K562 (cell line): ENCODE measurements around the gene CDNF. TPM values are rescaled to one million over a fixed set of nuclear protein-coding genes. Genes with fewer than 3 reads are reported as not detected.

Source experiments
- ATAC-seq: fragments of 200-7000 bp; cut with Tn5 transposase; 3 replicates; pipeline ENCODE4 v1.9.1; 2020; ENCODE audit warnings: moderate library complexity
- BruUV-seq: library from RNA; stranded (reverse); fragments of 400-500 nt; replicated peaks from 2 replicates; lab custom pipeline; 2021; lab: Mats Ljungman, UMichigan
- CTCF ChIA-PET: fragments of 300-600 bp; formaldehyde crosslinking; extraction: SDS; loops from one replicate; lab custom pipeline; 2021; ENCODE audit warnings: low intra/inter-chr PET ratio; lab: Yijun Ruan, JAX
- POLR2A ChIA-PET: fragments of 300-600, 350-650 bp; sonication (Branson Sonifier 250); formaldehyde crosslinking; extraction: SDS; loops from one replicate; lab custom pipeline; 2021; ENCODE audit warnings: antibody characterized with exemption, inconsistent platforms; lab: Yijun Ruan, JAX
- DNase-seq, 4 experiments: peaks; one replicate each; pipeline versions ENCODE4 v3.0.0 to v3.0.0-alpha.2; 2011 to 2018; ENCODE audit warnings: low spot score in 3 of 4, mixed read lengths in 3 of 4; ENCODE audit errors: extremely low read depth in 1 of 4
- FAIRE-seq: peaks from 2 replicates; lab custom pipeline; 2011; peaks lifted over from hg19 to GRCh38; lab: Jason Lieb, UNC
- H2AFZ ChIP-seq: 2 replicates; pipeline ENCODE4 v1.6.0; 2011; ENCODE audit warnings: low read depth, low read length, control low read depth, inconsistent platforms
- H3K27ac ChIP-seq: fragments of 200-600 bp; 3 replicates; pipeline ENCODE4 v1.8.0; 2011; ENCODE audit warnings: low read depth, mild to moderate bottlenecking, control low read depth, inconsistent platforms, low read length, moderate library complexity, mixed read lengths; ENCODE audit errors: extremely low read depth
- H3K27me3 ChIP-seq, 2 experiments: fragments of 300-600 bp in 1 of 2; 2 replicates in 1 of 2; 3 replicates in 1 of 2; pipeline versions ENCODE4 v1.6.0 to v1.8.0; 2011; ENCODE audit warnings: inconsistent platforms in 2 of 2, low read length in 2 of 2, mild to moderate bottlenecking in 1 of 2, mixed read lengths in 1 of 2, moderate library complexity in 1 of 2; ENCODE audit not compliant: control insufficient read depth in 2 of 2, insufficient read depth in 2 of 2
- H3K36me3 ChIP-seq: fragments of 300-600 bp; 3 replicates; pipeline ENCODE4 v1.8.0; 2011; ENCODE audit warnings: mild to moderate bottlenecking, low read length, inconsistent platforms; ENCODE audit not compliant: control insufficient read depth, insufficient read depth
- H3K4me1 ChIP-seq, 2 experiments: fragments of 200-600 bp in 1 of 2; replicated peaks in 1 of 2; 2 replicates in 1 of 2; 3 replicates in 1 of 2; pipeline versions ENCODE4 v1.5.1 to v1.8.0; 2011; ENCODE audit warnings: inconsistent platforms in 2 of 2, low read length in 2 of 2, mild to moderate bottlenecking in 1 of 2, mixed read lengths in 1 of 2, moderate library complexity in 1 of 2; ENCODE audit not compliant: control insufficient read depth in 2 of 2, insufficient read depth in 2 of 2
- H3K4me2 ChIP-seq: 2 replicates; pipeline ENCODE4 v1.6.1; 2011; ENCODE audit warnings: low read length, control low read depth, inconsistent platforms, mixed read lengths; ENCODE audit not compliant: insufficient read depth
- H3K4me3 ChIP-seq: fragments of 200-600 bp; sonication (generic), shearing (Covaris generic); 2 replicates; pipeline ENCODE4 v1.5.1; 2016; ENCODE audit warnings: control low read depth, inconsistent platforms
- H3K79me2 ChIP-seq: fragments of 200-600 bp; 3 replicates; pipeline ENCODE4 v1.8.0; 2011; ENCODE audit warnings: low read length, inconsistent platforms; ENCODE audit not compliant: control insufficient read depth, insufficient read depth
- H3K9ac ChIP-seq, 2 experiments: 2 replicates each; pipeline versions ENCODE4 v1.6.0 to v1.6.1; 2011; ENCODE audit warnings: low read depth in 2 of 2, low read length in 2 of 2, control low read depth in 1 of 2, inconsistent platforms in 1 of 2, mild to moderate bottlenecking in 1 of 2, mixed read lengths in 1 of 2; ENCODE audit not compliant: insufficient read depth in 1 of 2
- H3K9me1 ChIP-seq: one replicate; pipeline ENCODE4 v1.6.0; 2011; ENCODE audit warnings: inconsistent platforms, mild to moderate bottlenecking, low read length, moderate library complexity; ENCODE audit not compliant: control insufficient read depth, insufficient read depth
- H3K9me3 ChIP-seq: replicated peaks from 2 replicates; pipeline ENCODE4 v1.5.1; 2011; ENCODE audit warnings: low read depth, low read length, inconsistent platforms; ENCODE audit not compliant: control insufficient read depth, insufficient read depth
- H4K20me1 ChIP-seq: replicated peaks from 2 replicates; pipeline ENCODE4 v1.6.1; 2011; ENCODE audit warnings: low read length, inconsistent platforms, mixed read lengths; ENCODE audit not compliant: control insufficient read depth, insufficient read depth
- ARID2 ChIP-seq: fragments of 450-650 bp; IDR thresholded peaks from 2 replicates; pipeline ENCODE4 v1.6.1; 2017; ENCODE audit warnings: antibody characterized with exemption, mild to moderate bottlenecking
- ARID3B ChIP-seq: fragments of 250-450 bp; sonication (Bioruptor Pico); IDR thresholded peaks from 2 replicates; pipeline ENCODE4 v1.4.0; 2020; ENCODE audit warnings: borderline replicate concordance
- ASH1L ChIP-seq: fragments of 450-650 bp; IDR thresholded peaks from 2 replicates; pipeline ENCODE4 v1.6.1; 2018; ENCODE audit warnings: borderline replicate concordance, mild to moderate bottlenecking, low read depth; ENCODE audit not compliant: partially characterized antibody
- BCL6 ChIP-seq: fragments of 250-450 bp; sonication (Bioruptor Pico); IDR thresholded peaks from 2 replicates; pipeline ENCODE4 v1.4.0; 2020
- MECOM ChIP-seq: fragments of 250-450 bp; sonication (Bioruptor Pico); IDR thresholded peaks from 2 replicates; pipeline ENCODE4 v1.8.0; 2022; ENCODE audit warnings: inconsistent platforms
- RBM25 ChIP-seq: fragments of 200-400 bp; formaldehyde crosslinking; IDR thresholded peaks from 2 replicates; pipeline ENCODE4 v1.6.1; 2018; ENCODE audit warnings: low read length, low read depth, moderate library complexity; ENCODE audit not compliant: severe bottlenecking
- SUPT5H ChIP-seq: fragments of 450-650 bp; IDR thresholded peaks from 2 replicates; pipeline ENCODE4 v1.6.1; 2016
- ZBTB34 ChIP-seq: fragments of 250-450 bp; sonication (Bioruptor Pico); IDR thresholded peaks from 2 replicates; pipeline ENCODE4 v1.8.0; 2021; ENCODE audit warnings: mild to moderate bottlenecking, moderate library complexity
- ZNF143 ChIP-seq: sonication (generic); formaldehyde crosslinking; IDR thresholded peaks from 2 replicates; pipeline ENCODE4 v1.9.0; 2022; ENCODE audit warnings: mild to moderate bottlenecking, missing genetic modification reagents
- WGBS: fragments of 100-300 bp; shearing (Covaris generic); methylation state at CpG from one replicate; pipeline ENCODE4 v1.1.6; 2016; ENCODE audit warnings: low coverage, mixed read lengths; ENCODE audit not compliant: insufficient coverage; ENCODE audit errors: missing lambda C conversion rate; 5-methylcytosine and 5-hydroxymethylcytosine counted together
- in situ Hi-C: fragments of 300-500 bp; cut with MboI; formaldehyde crosslinking; loops from 4 replicates; pipeline ENCODE4 v1.15.0; 2018; ENCODE audit warnings: inconsistent platforms, mixed read lengths
- intact Hi-C: fragments of 100-400 bp; cut with micrococcal nuclease; formaldehyde crosslinking; loops from 2 replicates; pipeline ENCODE4 v1.14.2; 2022
- polyA plus RNA-seq, 8 experiments: library from polyadenylated mRNA; depleted of rRNA in 4 of 8; stranded (reverse) in 5 of 8; unstranded in 3 of 8; fragments of >200 nt; fragmentation: Nextera tagmentation in 2 of 8; fragmentation: Illumina TruSeq in 1 of 8; extraction: Ambion mirVana in 2 of 8; extraction: Trizol in 1 of 8; gene quantifications; 2 replicates each; pipeline versions ENCODE4 v1.2.1 to v1.2.3, GENCODE V29; 2011 to 2014; ENCODE audit warnings: inconsistent platforms in 1 of 8, missing spikeins in 1 of 8
- total RNA-seq, 7 experiments: library from RNA; depleted of rRNA in 6 of 7; stranded (reverse); fragments of >200 nt in 6 of 7; fragmentation: Illumina TruSeq in 2 of 7; extraction: Trizol in 2 of 7; gene quantifications; 2 replicates each; pipeline versions ENCODE4 v1.2.1 to v1.2.3, GENCODE V29; 2011 to 2021; ENCODE audit warnings: low replicate concordance in 1 of 7

The CDNF gene
- total and polyA plus RNA-seq, 9 of the 15 experiments (the other 6 are each of a cell fraction or from before 2014, with no cell fraction given), result 0.18 to 1.6 (median 0.61) TPM

- TF ChIP-seq SUPT5H, result no peak
Measured at GRCh38 chr10:14774214-14774580, 63.6 kb downstream of the CDNF start (continued).

- no peak for TF ChIP-seq MECOM
- no peak for TF ChIP-seq ARID3B (CRISPR knock-in tag)
- TF ChIP-seq ZBTB34 (CRISPR knock-in tag), result no peak
- TF ChIP-seq BCL6 (CRISPR knock-in tag), result no peak
- TF ChIP-seq ARID2, result no peak
- TF ChIP-seq RBM25, result no peak
- TF ChIP-seq ZNF143 (CRISPR knock-in tag), result no peak
- no peak for TF ChIP-seq ASH1L
- WGBS, result 7% methylated on average over 10 of the region's 10 CpGs
- POLR2A ChIA-PET, result no interaction called here
Measured at GRCh38 chr10:14773551-14774213, 64.2 kb downstream of the CDNF start.

More at GRCh38 chr10:14773551-14774213, 64.2 kb downstream of the CDNF start:
- Histone ChIP-seq H3K9me1 (no peaks in the 10 kb centered on the region), H3K9me3 (no peaks in the 10 kb centered on the region), H2AFZ (no peak overlapping the region), H3K36me3 (no peaks in the 10 kb centered on the region), H3K4me2 (no peak overlapping the region), H3K4me3 (no peak overlapping the region), H3K79me2 (no peaks in the 10 kb centered on the region), H3K27ac (no peak overlapping the region), H4K20me1 (no peaks in the 10 kb centered on the region; the same call in 1 of the 2 replicates), H3K4me1 (no peaks in the 10 kb centered on the region), H3K27me3 (peaks cover 28 to 42% of the 10 kb centered on the region in 2 experiments), H3K9ac (no peak overlapping the region)
- ATAC-seq (no peak), FAIRE-seq (no peak), DNase-seq (no peak)
- no TSS peak for BruUV-seq
- in situ Hi-C loops, result no loop called here
- CTCF ChIA-PET, result no interaction called here
- intact Hi-C loops, result no loop called here
